GM12801 (cell line): Measurements from ENCODE around the gene SELENOF.

Experiments
- TF ChIP-seq, protein P1 (sequence below): IDR thresholded peaks from one replicate; pipeline ENCODE4 v1.5.1; 2011; ENCODE audit warnings: control low read depth; ENCODE audit not compliant: insufficient read length; ENCODE audit errors: extremely low read depth

The SELENOF gene

GRCh38 chr1:86916752-86917151 lies 2.8 kb upstream of the SELENOF start:
- TF ChIP-seq, protein P1, sequence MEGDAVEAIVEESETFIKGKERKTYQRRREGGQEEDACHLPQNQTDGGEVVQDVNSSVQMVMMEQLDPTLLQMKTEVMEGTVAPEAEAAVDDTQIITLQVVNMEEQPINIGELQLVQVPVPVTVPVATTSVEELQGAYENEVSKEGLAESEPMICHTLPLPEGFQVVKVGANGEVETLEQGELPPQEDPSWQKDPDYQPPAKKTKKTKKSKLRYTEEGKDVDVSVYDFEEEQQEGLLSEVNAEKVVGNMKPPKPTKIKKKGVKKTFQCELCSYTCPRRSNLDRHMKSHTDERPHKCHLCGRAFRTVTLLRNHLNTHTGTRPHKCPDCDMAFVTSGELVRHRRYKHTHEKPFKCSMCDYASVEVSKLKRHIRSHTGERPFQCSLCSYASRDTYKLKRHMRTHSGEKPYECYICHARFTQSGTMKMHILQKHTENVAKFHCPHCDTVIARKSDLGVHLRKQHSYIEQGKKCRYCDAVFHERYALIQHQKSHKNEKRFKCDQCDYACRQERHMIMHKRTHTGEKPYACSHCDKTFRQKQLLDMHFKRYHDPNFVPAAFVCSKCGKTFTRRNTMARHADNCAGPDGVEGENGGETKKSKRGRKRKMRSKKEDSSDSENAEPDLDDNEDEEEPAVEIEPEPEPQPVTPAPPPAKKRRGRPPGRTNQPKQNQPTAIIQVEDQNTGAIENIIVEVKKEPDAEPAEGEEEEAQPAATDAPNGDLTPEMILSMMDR, result no peak

- TF ChIP-seq, protein P1, result no peak
Measured at GRCh38 chr1:86915737-86916235, 1.9 kb upstream of the SELENOF start.

DNA sequence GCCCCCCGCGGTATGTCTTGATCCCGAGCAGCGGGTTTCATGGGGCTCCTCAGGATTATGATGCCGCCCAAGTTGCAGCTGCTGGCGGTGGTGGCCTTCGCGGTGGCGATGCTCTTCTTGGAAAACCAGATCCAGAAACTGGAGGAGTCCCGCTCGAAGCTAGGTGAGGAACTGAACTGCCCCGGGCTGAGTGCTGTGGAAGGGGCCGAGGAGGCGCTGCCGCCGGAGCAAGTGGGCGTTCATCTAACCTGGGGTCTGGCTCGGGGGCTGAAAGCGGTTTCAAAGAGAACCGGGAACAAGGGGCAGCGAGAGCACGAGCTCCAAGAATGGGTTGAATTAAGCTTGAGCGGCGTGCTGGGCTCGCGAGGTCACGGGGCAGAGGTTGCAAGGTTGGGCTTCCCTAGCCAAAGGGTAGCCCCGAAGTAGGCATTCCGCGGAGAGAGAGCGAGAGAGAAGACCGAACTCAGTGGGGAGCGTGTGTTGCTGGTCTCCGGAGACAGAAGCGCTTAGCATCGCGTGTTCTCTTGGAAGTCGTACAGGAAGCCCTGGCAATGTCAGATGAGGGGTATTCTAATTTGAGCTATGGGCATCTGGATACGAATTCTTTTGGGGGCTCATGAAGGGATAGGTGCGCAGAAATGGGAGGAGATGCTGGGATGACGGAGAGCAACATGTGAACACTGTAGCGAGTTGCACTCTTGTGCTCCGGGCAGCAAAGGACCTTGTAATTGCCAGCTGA lies 1.2 kb upstream of the SELENOF start:
- TF ChIP-seq, protein P1, result no peak

DNA sequence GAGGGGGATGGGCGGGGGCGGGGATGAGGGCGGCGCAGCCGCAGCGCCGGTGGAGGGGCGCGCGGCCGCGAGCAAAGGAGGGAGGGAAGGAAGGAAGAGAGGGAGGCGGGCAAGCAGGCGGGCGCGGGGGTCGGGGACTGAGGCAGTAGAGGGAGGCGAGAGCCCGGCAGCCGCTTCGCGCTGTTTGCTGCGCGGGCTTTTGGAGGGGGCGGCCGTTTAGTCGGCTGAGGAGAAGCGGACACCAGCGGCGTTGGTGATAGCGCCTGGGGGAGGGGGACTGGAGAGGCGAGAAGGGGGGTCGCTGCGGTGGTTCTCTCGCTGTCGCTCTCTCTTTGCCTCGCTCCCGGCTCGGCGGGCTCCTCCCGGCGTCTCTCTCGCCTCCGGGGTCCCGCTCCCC lies 673 bp upstream of the SELENOF start, which contains the start of gene HS2ST1:
HS2ST1 (plus strand) TSS at position 35 of the 397 bp plus-strand sequence.
- TF ChIP-seq, protein P1, result no peak

GRCh38 chr1:86913399-86913895 lies 479 bp downstream of the SELENOF start:
- TF ChIP-seq, protein P1, result no peak

DNA sequence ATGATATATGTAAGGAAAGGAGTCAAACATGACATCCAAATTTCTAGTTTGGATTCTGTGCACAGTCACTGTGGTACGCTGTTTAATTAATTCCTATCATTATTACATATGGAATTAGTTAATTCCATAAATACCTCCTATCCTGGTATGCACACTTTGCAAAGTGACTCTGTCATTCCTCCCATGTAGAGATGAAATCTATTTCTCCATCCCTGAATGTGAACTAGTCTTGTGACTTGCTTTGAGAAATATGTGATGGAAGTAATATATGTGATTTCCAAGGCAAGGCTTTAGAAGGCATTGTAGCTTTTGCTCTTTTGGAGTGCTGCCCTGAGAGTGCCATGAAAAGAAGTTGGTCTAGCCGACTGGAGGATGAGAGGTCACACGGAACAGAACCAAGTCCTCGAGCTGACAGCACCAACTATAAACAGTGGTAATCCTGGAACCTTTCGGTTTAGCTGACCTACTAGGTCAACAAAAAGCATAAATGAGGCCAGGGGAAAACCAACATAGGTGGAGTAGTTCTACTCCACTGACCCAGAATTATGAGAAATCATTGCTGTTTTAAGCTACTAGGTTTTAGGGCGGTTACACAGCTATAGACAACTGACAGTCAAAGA lies 1.5 kb downstream of the SELENOF start:
- TF ChIP-seq, protein P1, result no peak

GRCh38 chr1:86906419-86906818 lies 7.5 kb downstream of the SELENOF start:
- TF ChIP-seq, protein P1, result no peak
